K562 (cell line): ENCODE measurements around the gene INO80E. TPM values are rescaled to one million over a fixed set of nuclear protein-coding genes. Genes with fewer than 3 reads are reported as not detected.
A peak's percentile ranks its signal among the peaks of the same experiment; 100 is the strongest.

ENCODE experiments used
- ATF6 ChIP-seq: sonication (generic); formaldehyde crosslinking; IDR thresholded peaks from 2 replicates; pipeline ENCODE4 v1.4.0; 2020; ENCODE audit warnings: mild to moderate bottlenecking, missing genetic modification reagents
- BHLHE40 ChIP-seq: IDR thresholded peaks from 2 replicates; pipeline ENCODE4 v1.6.1; 2011; ENCODE audit warnings: low read length, improper control_type of control experiment
- BRF1 ChIP-seq: IDR thresholded peaks from 3 replicates; pipeline ENCODE4 v1.6.1; 2011; ENCODE audit warnings: borderline replicate concordance, mild to moderate bottlenecking; ENCODE audit not compliant: insufficient read length; ENCODE audit errors: extremely low read depth
- E2F3 ChIP-seq: fragments of 250-450 bp; sonication (Bioruptor Pico); IDR thresholded peaks from 2 replicates; pipeline ENCODE4 v1.4.0; 2020; ENCODE audit warnings: mild to moderate bottlenecking
- FOXK2 ChIP-seq, 2 experiments: fragments of 450-650 bp; IDR thresholded peaks in 1 of 2; conservative IDR thresholded peaks in 1 of 2; 2 replicates each; pipeline ENCODE4 v1.6.1; 2016; ENCODE audit warnings: low read depth in 2 of 2, mild to moderate bottlenecking in 1 of 2
- NFYB ChIP-seq: IDR thresholded peaks from 2 replicates; pipeline ENCODE4 v1.6.1; 2011; ENCODE audit warnings: mild to moderate bottlenecking, moderate library complexity; ENCODE audit not compliant: insufficient read length; ENCODE audit errors: extremely low read depth
- RB1 ChIP-seq: fragments of 450-650 bp; IDR thresholded peaks from 2 replicates; pipeline ENCODE4 v1.6.1; 2017; ENCODE audit warnings: low read depth, mild to moderate bottlenecking
- RBFOX2 ChIP-seq: fragments of 200-400 bp; formaldehyde crosslinking; IDR thresholded peaks from 2 replicates; pipeline ENCODE4 v1.6.1; 2017; ENCODE audit warnings: low read depth, mild to moderate bottlenecking, low read length, moderate library complexity
- TAF7 ChIP-seq: fragments of 450-650 bp; IDR thresholded peaks from 2 replicates; pipeline ENCODE4 v1.6.1; 2016; ENCODE audit warnings: missing genetic modification characterization, missing compliant biosample characterization
- TCF3 ChIP-seq: sonication (generic); formaldehyde crosslinking; IDR thresholded peaks from 2 replicates; pipeline ENCODE4 v1.4.0; 2020; ENCODE audit warnings: mild to moderate bottlenecking, missing genetic modification reagents
- polyA plus RNA-seq, 8 experiments: library from polyadenylated mRNA; depleted of rRNA in 4 of 8; stranded (reverse) in 5 of 8; unstranded in 3 of 8; fragments of >200 nt; fragmentation: Nextera tagmentation in 2 of 8; fragmentation: Illumina TruSeq in 1 of 8; extraction: Ambion mirVana in 2 of 8; extraction: Trizol in 1 of 8; gene quantifications; 2 replicates each; pipeline versions ENCODE4 v1.2.1 to v1.2.3, GENCODE V29; 2011 to 2014; ENCODE audit warnings: inconsistent platforms in 1 of 8, missing spikeins in 1 of 8
- total RNA-seq, 7 experiments: library from RNA; depleted of rRNA in 6 of 7; stranded (reverse); fragments of >200 nt in 6 of 7; fragmentation: Illumina TruSeq in 2 of 7; extraction: Trizol in 2 of 7; gene quantifications; 2 replicates each; pipeline versions ENCODE4 v1.2.1 to v1.2.3, GENCODE V29; 2011 to 2021; ENCODE audit warnings: low replicate concordance in 1 of 7
- TF ChIP-seq, protein P1 (sequence below): fragments of 250-450 bp; sonication (Bioruptor Pico); IDR thresholded peaks from 2 replicates; pipeline ENCODE4 v1.5.0; 2021; ENCODE audit warnings: mild to moderate bottlenecking, moderate library complexity
- TF ChIP-seq, protein P2 (sequence below): fragments of 450-650 bp; IDR thresholded peaks from 2 replicates; pipeline ENCODE4 v1.7.1; 2018; ENCODE audit warnings: mild to moderate bottlenecking, low read depth; ENCODE audit not compliant: partially characterized antibody
- TF ChIP-seq, protein P3 (sequence below), 2 experiments: fragments of 200-800 bp in 1 of 2; sonication (Bioruptor generic) in 1 of 2; sonication (generic) in 1 of 2; formaldehyde crosslinking in 1 of 2; IDR thresholded peaks in 1 of 2; conservative IDR thresholded peaks in 1 of 2; 2 replicates each; pipeline versions ENCODE4 v1.5.0 to v1.6.1; 2016 to 2020; ENCODE audit warnings: missing compliant biosample characterization in 1 of 2, missing genetic modification characterization in 1 of 2, missing genetic modification reagents in 1 of 2

INO80E gene
- total and polyA plus RNA-seq, 9 of the 15 experiments (the other 6 are each of a cell fraction or from before 2014, with no cell fraction given): 0.31 to 102 (median 49.3) TPM

GRCh38 chr16:29973384-29974246, 22.4 kb upstream of the INO80E start, which contains the start of gene TAOK2 (continued):
- TF ChIP-seq ATF6 (CRISPR knock-in tag) (peak; percentile 84), FOXK2 (conservative IDR thresholded peaks at IDR 0.05 in 1 of 2, IDR thresholded peaks at IDR 0.05 in 1 of 2; ENCODE audit: low read depth in 2 of 2) (peak; percentile 45 to 83; a peak in 3 of 4 replicates), E2F3 (CRISPR knock-in tag) (peak; percentile 97), RBFOX2 (peak; percentile 88), BHLHE40 (0 out of 2 replicates have a peak, but pooled peaks have one; percentile 16), NFYB (no peak), TAF7 (tag) (0 out of 2 replicates have a peak, but pooled peaks have one; percentile 40), RB1 (peak; percentile 93), BRF1 (no peak), TCF3 (CRISPR knock-in tag) (peak; percentile 22; the same call in 1 of the 2 replicates)
- TF ChIP-seq, protein P1, sequence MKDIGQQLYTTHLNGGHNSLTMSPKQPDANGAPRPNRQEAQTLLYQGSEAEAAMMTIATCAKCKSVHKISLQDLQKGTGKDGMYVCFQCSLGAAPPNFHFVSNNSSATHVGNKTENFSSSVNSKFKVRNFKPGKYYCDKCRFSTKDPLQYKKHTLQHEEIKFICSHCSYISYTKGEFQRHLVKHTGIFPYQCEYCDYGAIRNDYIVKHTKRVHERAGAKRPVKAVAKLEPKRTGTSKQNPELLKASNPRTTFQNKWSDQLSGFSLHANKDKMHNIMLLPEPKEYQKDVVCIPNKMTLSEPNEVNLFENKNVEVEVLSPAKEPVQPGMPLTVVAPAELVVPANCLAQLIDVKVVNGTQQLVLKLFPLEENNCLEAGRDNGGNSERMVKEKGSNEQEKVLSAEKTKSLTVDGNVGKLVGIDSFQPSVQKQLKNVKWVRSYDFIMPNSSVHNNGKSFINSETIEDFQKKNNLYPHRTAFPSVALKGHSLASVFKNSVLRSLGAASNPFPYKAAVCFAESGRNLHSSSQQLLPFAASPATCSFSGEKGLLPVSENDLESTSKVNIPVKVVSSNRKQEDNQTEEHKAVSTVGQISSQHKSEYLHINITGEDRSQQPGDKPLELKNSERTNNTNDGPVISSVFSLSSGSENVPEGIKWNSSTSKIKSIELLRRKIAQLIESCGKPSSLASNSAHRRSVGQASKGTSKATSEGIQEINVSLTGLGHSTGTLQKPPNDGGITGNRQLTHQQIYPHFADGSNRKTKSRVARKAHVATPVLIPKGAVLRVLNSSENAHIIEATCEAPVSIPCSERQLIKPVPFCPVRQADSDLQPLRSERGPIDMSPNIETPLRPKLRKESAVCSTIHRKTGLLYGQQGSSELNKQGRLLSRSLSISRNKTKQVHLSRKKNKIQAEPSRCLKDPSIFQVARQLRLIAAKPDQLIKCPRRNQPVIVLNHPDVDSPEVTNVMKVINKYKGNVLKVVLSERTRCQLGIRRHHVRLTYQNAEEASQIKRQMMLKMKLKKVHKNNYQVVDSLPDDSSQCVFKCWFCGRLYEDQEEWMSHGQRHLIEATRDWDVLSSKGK (CRISPR knock-in tag): no peak
- TF ChIP-seq, protein P2, sequence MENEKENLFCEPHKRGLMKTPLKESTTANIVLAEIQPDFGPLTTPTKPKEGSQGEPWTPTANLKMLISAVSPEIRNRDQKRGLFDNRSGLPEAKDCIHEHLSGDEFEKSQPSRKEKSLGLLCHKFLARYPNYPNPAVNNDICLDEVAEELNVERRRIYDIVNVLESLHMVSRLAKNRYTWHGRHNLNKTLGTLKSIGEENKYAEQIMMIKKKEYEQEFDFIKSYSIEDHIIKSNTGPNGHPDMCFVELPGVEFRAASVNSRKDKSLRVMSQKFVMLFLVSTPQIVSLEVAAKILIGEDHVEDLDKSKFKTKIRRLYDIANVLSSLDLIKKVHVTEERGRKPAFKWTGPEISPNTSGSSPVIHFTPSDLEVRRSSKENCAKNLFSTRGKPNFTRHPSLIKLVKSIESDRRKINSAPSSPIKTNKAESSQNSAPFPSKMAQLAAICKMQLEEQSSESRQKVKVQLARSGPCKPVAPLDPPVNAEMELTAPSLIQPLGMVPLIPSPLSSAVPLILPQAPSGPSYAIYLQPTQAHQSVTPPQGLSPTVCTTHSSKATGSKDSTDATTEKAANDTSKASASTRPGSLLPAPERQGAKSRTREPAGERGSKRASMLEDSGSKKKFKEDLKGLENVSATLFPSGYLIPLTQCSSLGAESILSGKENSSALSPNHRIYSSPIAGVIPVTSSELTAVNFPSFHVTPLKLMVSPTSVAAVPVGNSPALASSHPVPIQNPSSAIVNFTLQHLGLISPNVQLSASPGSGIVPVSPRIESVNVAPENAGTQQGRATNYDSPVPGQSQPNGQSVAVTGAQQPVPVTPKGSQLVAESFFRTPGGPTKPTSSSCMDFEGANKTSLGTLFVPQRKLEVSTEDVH: peak; percentile 95
- TF ChIP-seq, protein P3, sequence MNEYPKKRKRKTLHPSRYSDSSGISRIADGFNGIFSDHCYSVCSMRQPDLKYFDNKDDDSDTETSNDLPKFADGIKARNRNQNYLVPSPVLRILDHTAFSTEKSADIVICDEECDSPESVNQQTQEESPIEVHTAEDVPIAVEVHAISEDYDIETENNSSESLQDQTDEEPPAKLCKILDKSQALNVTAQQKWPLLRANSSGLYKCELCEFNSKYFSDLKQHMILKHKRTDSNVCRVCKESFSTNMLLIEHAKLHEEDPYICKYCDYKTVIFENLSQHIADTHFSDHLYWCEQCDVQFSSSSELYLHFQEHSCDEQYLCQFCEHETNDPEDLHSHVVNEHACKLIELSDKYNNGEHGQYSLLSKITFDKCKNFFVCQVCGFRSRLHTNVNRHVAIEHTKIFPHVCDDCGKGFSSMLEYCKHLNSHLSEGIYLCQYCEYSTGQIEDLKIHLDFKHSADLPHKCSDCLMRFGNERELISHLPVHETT (CRISPR knock-in tag; conservative IDR thresholded peaks at IDR 0.05 in 1 of 2, IDR thresholded peaks at IDR 0.05 in 1 of 2): peak in 1 of 2 experiments; percentile 93; a peak in 2 of 4 replicates
